ENCODE results near the gene ZC3H18. TPM values are rescaled to one million over a fixed set of nuclear protein-coding genes. Genes with fewer than 3 reads are reported as not detected.

ZC3H18 gene
- total RNA-seq, 1 experiment from 2014 or later = 20.4 TPM

DNA sequence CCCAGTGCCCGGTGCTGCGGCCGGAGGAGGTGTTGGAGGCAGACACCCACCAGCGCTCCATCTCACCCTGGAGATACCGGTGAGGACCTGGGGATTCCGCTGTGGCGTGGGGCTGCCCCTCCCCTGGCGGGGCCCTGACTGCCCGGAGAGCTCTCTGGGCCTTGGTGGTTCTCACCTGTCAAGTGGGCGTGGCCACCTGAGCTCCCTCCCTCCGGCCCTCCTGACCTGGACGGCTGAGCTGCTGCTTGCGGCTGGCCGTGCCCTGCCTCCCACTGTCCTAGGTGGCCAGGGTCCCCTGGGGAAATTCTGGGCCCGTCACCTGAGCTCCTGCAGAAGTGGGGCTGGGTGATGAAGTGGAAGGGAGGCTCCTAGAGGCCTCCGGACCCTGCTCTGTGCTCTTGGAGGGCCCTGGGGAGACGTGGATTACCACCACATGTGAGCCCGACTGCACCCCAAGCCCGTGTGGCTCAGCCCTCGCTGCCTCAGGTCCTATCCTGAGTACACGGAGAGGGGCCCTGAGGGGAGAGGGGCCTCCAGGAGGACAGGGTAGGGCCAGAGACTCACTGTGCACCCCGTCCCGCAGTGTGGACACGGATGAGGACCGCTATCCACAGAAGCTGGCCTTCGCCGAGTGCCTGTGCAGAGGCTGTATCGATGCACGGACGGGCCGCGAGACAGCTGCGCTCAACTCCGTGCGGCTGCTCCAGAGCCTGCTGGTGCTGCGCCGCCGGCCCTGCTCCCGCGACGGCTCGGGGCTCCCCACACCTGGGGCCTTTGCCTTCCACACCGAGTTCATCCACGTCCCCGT lies 69.2 kb downstream of the ZC3H18 start:
- DNase-seq (ENCODE audit: low read depth) = no peak

DNA sequence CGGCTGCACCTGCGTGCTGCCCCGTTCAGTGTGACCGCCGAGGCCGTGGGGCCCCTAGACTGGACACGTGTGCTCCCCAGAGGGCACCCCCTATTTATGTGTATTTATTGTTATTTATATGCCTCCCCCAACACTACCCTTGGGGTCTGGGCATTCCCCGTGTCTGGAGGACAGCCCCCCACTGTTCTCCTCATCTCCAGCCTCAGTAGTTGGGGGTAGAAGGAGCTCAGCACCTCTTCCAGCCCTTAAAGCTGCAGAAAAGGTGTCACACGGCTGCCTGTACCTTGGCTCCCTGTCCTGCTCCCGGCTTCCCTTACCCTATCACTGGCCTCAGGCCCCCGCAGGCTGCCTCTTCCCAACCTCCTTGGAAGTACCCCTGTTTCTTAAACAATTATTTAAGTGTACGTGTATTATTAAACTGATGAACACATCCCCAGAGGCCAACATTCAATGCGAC lies 69.9 kb downstream of the ZC3H18 start:
- DNase-seq (ENCODE audit: low read depth) = no peak

DNA sequence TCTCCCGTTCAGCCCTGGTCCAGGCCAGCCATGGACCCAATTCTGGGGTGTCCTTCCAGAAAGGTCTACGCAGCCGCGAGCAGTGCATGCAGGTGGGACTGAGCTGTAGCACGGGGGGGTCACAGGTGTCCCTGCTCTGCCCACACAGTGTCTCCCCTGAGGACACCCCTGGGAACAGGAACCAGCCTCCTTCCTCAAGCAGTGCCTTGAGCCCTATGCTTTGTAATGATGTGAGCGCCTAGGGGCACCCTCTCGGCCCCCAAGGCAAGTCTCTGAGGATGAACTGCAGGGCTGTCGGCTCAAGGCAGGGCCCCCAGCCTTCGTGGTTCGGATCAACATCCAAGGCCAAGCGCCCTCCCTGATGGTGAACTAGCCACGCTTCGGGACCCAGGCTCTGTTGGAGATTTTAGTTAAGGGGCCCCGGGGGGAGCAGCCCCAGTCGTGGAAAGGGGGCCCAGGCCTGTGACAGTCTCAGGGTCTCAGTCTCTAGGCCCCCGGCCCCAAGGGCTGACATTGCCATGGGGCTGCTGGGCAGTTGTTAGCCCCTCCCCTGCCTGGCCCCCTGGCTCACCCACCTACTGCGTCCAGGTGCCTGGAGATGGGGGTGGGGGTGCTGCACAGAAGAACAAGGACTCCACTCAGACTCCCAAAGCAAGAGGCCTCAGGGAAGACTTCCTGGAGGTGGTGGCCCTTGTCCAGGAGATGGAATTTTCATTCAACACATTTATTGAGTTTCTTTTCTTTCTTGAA lies 70.5 kb downstream of the ZC3H18 start:
- DNase-seq (ENCODE audit: low read depth) = no peak

DNA sequence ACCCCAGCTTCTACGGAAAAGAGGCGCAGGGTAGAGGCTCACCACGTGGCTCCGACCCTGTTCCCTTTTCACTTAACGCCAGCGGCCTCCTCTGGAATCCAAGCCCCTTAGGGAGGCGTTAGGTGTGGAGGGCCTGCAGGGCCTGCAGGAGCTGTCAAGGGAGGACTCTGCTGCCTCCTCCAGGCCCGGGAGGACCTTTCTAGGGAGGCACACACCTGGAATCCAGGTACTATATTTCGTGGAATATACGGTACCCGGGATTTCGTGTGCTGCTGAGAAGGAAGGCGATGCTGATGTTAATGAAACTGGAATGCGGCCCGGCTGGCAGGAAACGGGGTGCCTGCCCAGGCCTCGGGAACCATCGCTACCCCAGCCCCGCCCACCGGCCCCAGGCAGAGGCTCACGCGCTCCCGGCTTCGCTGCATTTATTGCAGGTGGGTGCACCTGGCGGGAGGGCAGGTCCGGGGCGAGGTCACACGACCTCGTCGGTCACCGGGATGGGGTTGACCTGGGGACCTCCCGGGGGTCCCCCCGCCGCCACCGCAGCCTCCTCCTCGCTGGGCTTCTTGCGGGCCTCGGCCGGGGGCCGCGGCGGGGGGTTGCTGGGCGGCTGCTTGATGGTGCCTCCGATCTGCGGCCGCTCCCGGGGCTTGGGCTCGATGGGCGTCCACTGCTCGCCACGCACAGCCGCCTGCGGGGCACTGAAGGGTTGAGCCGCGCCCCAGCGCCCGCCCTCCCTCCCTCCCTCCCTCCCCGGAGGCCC lies 72.9 kb downstream of the ZC3H18 start:
- DNase-seq (ENCODE audit: low read depth) = no peak

DNA sequence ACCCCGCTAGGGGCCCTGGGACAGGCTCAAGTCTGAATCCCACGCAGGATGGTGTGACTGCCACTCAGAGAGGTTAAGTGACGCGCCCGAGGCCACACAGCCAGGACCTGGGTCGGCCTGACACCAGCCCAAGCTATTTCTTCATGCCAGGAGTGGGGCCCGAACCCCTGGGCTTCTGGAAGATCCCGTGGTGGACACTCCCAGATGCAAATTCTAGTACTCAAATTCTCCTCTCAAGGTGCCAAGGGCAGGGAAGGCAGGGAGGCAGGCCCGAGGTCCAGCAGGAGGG lies 73.4 kb downstream of the ZC3H18 start:
- no peak for DNase-seq (ENCODE audit: low read depth)

DNA sequence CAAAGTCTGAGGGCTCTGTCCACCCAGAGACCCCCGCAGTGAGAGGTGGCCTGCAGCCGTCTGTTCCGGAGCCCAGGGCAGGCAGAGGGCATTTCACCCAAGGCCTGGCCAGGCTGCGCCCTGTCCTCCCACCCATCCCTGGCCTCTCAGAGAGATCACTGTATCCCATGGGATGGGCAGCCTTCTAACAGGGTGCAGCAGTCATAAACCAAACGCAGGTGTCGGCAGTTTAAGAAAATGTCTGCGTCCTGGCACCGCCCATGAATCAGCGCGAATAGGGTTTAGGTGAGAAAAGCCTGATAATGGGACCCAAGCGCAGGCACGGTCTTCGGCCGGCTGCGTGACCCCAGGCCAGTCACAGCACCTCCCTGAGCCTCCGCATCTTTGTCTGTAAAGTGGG lies 75.3 kb downstream of the ZC3H18 start:
- DNase-seq (ENCODE audit: low read depth) = no peak

DNA sequence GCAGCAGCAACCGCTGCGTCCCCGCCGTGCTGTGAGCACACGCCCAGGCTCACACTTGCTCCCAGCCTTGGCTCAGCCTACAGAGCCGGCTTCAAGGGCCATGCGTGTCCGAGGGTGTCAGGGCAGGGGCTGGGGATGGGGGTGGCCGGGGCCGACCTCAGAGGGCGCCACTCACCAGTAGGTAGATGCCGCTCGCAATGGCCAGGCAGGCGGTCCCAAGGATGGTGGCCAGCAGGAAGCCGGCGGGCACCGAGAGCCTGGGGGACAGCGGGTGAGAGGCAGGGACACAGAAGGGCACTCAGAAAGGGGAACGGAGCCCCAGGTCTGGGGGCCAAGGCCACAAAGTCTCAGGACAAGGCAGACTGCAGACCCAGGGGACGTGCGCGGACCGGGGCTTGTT lies 75.7 kb downstream of the ZC3H18 start:
- no peak for DNase-seq (ENCODE audit: low read depth)

DNA sequence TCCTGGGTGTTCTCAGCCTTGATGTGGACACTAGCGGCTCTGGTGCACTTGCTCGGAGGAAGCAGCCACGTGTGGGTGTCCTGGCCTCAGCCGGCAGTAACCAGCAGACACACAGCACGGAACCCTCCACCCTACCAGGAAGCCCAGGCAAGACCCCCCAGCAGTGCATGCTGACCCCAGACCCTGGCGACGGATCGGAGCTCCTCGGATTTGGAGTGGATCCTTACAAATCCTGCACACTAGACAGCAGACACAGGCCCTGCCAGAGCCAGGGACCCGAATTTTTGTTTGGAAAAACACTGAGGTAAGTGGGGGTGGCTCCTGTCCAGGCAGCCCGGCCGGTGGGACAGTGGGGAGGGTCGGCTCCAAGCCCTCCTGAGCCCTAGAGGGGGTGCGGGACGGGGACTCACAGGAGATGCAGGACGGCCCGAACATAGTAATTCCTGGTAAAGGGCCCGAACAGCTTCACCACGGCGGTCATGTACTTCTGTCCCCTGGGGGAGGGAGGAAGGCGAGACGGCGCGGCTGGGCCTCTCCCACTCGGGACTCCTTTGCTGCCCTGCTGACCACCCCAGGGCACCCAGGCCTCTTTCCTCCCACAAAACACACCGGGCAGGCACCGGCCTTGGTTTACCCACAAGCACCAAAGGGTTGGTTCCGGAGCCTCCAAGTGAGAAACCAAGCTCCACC lies 76.3 kb downstream of the ZC3H18 start:
- no peak for DNase-seq (ENCODE audit: low read depth)

DNA sequence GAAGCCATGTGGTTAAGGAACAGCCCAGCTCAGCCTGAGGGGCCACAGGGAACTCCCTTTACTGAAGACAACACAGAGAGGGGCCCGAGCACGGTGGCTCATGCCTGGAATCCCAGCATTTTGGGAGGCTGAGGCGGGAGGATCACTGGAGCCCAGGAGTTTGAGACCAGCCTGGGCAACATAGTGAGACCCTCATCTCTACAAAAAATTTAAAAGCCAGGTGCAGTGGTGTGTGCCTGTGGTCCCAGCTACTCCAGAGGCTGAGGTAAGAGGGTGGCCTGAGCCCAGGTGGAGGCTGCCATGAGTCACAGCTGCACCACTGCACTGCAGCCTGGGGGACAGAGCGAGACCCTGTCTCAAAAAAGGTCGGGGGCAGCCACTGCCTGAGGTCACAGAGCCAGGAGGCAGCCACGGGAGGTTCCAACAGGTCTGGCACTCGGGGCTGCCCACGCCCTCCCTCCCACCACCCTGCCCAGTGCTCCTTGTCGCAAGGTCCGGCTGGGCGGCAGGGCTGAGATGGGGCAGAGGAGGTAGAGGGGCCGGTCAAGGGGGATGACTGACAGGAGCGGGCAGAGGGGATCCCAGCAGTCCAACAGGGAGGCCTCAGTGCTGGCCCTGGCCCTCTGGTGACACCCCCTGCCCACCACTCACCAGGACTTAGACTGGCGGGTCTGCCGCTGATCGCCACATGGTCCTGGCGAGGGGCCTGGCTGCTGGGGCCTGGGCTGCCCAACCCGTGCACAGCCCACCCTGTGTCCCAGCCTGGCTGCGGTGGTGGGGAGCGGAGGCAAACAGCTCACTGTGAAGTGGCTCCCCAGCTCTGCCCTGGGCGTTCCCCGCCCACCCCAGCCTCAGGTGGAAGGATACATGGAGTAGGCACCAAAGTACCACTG lies 77.2 kb downstream of the ZC3H18 start:
- DNase-seq (ENCODE audit: low read depth) = no peak

DNA sequence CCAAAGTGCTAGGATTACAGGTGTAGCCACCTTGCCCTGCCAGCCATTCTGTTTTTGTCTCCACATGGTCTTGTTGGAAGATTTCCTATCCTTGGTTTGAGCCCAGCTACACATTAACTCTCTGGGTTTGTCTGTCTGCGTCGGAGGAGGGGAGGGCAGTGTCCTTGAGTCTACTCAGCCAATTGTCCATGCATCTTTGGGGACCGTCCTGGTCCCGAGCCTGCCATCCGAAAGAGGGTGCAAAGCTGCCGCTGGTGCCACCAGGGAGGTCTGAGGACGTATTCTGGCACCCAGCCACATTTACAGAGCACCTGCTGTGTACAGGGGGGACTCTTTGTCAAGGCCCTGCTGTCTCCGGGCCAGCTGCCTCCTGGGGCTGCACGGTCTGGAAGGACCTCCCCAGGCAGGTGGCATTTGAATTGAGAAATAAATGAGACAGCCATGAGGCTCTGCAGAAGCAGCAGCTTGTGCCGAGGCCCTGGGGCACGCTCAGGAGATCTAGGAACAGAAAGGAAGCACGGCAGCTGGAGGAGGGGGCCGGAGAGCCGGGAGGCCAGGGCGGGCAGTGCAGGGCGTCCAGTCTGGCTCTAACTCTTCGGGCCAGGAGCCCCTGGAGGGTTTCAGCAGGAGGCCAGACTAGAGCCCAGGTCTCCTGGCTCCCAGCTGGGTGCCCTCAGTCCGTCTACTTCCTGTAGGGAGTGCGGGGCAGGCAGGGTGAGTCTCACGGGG lies 79.2 kb downstream of the ZC3H18 start:
- DNase-seq (ENCODE audit: low read depth) = no peak

DNA sequence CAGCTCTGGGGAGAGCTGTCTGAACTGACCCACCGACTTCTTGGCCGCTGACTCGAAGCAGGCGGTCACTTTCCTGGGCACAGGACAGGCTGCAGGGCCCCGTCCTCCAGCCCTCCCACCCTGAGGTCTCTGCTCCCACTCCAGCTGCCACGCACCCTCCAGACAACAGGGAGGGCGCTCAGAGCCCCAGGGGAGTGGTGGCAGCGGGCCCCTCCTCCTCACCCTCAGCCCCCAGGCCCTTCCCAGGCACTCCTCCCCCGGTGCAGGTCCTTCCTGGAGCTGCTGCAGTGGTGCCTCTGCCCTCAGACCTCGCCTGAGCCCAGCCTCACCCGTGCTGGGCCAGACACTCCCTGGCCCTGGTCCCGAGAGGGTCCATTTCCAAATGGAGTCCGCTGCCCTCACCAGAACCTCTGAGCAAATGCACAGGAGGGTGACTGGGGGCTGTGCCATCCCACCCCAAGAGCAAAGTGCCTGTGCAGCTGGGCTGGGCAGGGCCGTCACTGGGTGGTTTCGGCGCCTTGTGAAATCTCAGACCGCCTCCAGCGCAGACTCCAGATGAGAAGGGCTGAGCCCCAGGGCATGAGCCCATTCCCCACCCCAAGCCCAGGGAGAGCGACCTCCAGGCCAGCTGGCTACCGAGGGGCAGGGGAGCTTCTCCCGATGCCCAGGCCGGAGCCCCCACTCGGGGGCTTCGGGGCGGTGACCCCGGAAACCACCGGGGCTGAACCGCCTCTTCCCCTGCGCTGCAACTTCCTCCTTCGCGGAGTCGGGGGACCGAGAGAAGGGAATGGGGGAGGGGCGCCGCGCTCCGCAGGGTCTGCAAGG lies 79.9 kb downstream of the ZC3H18 start:
- DNase-seq (ENCODE audit: low read depth) = no peak

DNA sequence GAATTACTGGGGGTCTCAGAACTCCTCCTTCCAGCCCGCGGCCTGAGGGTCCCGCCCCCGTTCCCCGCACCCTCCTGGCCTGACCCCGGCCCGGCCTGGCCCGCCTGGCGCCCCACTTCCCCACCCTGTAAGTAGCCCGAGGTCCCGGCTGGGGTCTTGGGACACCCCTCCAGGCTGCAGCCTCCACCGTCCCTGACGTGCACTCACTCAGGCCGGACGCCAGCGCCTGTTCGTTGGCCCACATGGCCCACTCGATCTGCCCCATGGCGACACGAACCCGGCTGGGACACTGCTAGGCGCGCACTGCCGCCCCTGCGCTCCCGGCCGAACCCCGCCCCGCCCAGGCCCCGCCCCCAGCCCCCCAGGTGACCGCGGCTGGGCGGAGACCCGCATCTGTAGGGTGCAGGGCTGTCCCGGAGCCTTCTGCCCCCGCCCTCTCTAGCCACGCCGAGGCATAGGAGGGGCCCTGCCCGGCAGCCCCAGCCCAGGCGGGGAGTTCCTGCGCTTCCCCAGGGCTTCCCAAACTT lies 80.6 kb downstream of the ZC3H18 start, which contains the start of gene CYBA:
TSS of gene CYBA (minus strand) at position 305 of the 527 bp plus-strand sequence. CDS start at position 265, 40 bp downstream.
- DNase-seq (ENCODE audit: low read depth) = no peak

DNA sequence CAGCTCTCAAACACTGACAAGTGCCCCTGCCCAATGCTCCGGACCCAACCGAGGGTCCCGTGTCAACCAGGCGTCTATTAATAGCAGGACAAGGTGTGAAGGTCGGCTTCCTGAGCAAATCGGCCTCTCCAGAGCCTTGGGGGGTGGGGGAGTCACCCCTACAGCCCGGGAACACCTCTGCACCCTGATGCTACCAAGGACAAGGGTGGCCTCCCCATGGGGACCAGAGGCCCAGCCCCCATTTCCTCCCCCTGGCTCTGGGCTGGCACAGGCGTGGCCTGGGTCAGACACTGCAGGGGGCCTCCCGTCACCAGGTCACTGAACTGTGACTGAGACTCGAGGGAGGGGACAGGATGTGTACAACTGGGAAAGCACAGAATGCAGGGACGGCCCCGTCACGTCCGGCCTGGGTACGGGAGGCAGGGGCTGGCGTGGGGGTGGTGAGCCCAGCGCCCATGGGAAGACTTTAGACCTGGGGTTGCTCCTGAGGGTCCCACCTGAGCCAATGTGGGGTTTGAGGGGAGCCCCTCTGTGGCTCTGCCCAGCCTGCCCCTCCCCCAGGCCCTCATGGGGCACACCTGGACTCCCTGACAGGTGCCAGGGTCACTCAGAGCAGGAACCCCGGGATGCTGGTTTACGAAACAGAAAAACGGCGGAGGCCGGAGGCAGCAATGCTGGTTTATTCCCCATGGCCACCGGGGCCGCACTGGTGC lies 81.2 kb downstream of the ZC3H18 start:
- DNase-seq (ENCODE audit: low read depth) = no peak

DNA sequence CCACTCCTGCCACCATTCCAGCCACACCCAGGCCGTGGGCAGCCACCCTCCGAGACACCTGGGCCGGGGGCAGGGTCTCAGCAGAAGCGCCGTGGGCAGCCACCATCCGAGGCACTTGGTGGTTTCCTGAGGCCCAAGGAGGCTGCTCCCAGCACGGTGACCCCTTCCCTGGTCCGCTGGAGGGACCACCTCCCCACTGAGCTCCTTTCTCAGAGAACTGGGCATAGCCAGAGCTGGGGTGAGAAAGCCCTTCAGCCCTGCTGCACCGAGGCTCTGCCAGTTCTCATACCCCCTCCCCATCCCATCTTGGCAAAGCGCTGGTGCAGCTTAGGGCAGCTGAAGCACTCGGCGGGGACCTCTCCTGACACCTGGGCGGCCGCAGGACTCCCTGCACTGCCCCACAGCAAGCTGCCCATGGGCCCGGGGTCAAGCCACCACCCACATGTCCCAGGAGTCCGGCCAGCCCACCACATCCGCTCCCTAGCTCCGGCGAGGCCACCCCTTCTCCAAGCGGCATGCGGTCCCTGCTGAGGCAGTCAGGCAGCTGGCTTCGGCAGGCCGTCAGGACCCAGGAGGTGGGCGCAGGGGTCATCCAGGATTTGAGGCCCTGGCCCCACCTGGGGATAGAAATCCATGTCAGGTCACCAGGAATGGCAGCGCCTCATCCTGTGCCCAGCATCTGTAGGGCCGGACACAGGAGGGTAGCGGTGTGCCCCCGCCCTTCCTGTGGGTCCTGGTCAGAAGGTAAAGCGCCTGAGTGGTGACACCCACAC lies 82.0 kb downstream of the ZC3H18 start:
- DNase-seq (ENCODE audit: low read depth) = no peak

DNA sequence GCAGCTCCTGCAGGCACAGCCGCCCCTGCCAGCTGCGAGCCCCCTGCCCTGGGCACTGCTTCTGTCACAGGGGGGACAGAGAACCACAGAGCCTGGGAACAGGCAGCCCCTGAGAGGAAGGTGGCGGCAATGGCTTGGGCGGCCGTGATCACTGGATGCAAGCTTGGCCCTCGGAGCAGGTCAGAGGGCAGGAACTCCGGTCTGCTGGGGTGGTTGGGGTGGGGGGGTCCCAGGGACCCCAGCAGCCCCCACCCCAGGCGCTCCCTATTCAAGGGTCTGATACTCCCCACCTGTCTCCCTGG lies 82.5 kb downstream of the ZC3H18 start:
- no peak for DNase-seq (ENCODE audit: low read depth)

DNA sequence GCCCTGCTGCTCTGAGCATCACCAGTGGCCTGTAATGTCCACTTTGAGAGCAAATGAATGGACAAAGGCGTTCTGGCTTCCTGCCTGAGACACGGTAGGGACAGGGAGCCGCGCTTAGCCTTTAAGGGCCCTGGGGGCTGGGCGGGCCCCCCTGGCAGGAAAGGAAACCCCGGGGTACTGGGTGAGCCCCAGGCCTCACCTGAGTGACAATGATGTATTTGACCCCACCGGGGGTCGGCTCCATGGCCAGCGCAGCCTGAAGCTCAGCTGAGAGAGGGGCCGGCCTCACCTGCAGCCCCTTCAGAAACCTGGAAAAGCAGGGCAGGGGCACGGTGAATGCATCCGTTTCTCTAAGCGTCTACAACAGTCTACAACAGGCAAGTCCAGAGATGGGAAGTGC lies 82.9 kb downstream of the ZC3H18 start:
- DNase-seq (ENCODE audit: low read depth) = no peak

DNA sequence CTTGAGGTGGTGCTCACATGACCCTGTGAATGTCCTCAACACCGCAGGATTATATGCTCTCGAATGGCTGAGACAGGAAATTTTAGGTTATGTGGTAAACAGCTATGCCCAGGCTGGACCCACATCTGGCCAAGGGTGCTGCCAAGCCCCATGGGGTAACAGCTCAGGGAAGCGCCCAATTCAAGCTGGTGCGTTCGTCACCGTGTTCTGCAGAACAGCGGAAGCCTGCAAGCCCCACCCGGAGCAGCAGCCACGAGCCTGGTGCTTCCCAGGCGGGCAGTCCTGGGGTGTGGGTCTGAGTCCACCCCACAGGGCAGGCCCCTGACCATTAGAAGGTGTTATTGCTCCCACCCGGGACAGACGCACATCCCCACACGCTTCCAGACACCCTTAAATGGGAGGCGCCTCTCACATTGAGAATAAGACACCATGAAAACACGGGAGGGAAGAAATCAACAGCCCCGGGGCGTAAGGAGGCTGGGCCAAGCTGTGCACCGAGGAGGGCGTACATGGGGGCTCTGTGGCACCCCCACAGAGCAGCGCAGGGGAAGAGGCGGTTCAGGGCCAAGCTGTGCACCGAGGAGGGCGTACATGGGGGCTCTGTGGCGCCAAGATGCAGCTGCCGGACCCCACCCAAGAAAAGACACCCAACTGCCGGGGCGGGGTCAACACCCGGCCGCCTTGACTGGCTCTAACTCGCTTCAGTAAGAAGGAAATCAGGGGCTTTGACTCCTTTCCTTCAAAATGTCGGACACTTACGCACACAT lies 83.6 kb downstream of the ZC3H18 start:
- DNase-seq (ENCODE audit: low read depth) = no peak

Data from M059J (cell line).